ENCODE results near the gene TMEM109.

- no peak for TF ChIP-seq CTCF (IDR thresholded peaks at IDR 0.05; ENCODE audit: low read depth, low read length)
- TF ChIP-seq EZH2phosphoT487 (IDR thresholded peaks at IDR 0.05; ENCODE audit: low read depth) = no peak
These were observed 33.9 kb upstream of the TMEM109 start for GRCh38 chr11:60879971-60880588.

Measured in OCI-LY3 (cell line).